Activated T-cell treated with anti-CD3 and anti-CD28 coated beads, Interleukin-2, amount 50 U/mL, for 1 hour (primary cell): ENCODE data around the gene SEMA7A.

Source experiments
- DNase-seq: peaks from one replicate; pipeline ENCODE4 v3.0.0-alpha.2; 2020

Gene SEMA7A

GRCh38 chr15:74429781-74430400 is 3.9 kb downstream of the SEMA7A start:
- no peak for DNase-seq

- no peak for DNase-seq
Measured at GRCh38 chr15:74428970-74429780, 4.6 kb downstream of the SEMA7A start.

- DNase-seq, result no peak
Measured at GRCh38 chr15:74428442-74428787, 5.3 kb downstream of the SEMA7A start.

- DNase-seq, result no peak
Measured at GRCh38 chr15:74427607-74428441, 5.9 kb downstream of the SEMA7A start.

- DNase-seq, result no peak
Measured at GRCh38 chr15:74426404-74427281, 7.1 kb downstream of the SEMA7A start.

GRCh38 chr15:74425630-74426029 is 8.1 kb downstream of the SEMA7A start:
- DNase-seq, result no peak

- no peak for DNase-seq
Measured at GRCh38 chr15:74424901-74425528, 8.7 kb downstream of the SEMA7A start.

GRCh38 chr15:74423431-74424257 is 10.1 kb downstream of the SEMA7A start:
- no peak for DNase-seq

GRCh38 chr15:74422652-74423430 is 10.9 kb downstream of the SEMA7A start:
- no peak for DNase-seq

GRCh38 chr15:74422265-74422651 is 11.5 kb downstream of the SEMA7A start:
- DNase-seq, result no peak

GRCh38 chr15:74421302-74422245 is 12.2 kb downstream of the SEMA7A start:
- no peak for DNase-seq

- DNase-seq, result no peak
Measured at GRCh38 chr15:74420193-74420905, 13.4 kb downstream of the SEMA7A start.

- no peak for DNase-seq
Measured at GRCh38 chr15:74419432-74419831, 14.3 kb downstream of the SEMA7A start.

- no peak for DNase-seq
Measured at GRCh38 chr15:74418575-74419338, 15.0 kb downstream of the SEMA7A start.

- DNase-seq, result no peak
Measured at GRCh38 chr15:74417670-74418069, 16.1 kb downstream of the SEMA7A start.

- DNase-seq, result no peak
Measured at GRCh38 chr15:74417225-74417624, 16.5 kb downstream of the SEMA7A start.
